SK-N-SH (cell line): ENCODE results near the gene DPF3. TPM values are rescaled to one million over a fixed set of nuclear protein-coding genes. Genes with fewer than 3 reads are reported as not detected.
A peak's percentile ranks its signal among the peaks of the same experiment; 100 is the strongest.

ENCODE experiments used
- CTCF ChIA-PET: fragments of 300-600, 350-600 bp; formaldehyde crosslinking; extraction: SDS; loops from one replicate; lab custom pipeline; 2021; lab: Yijun Ruan, JAX
- POLR2A ChIA-PET: fragments of 350-600 bp; sonication (Branson Sonifier 250); formaldehyde crosslinking; extraction: SDS; loops from one replicate; lab custom pipeline; 2020; ENCODE audit warnings: antibody characterized with exemption, inconsistent platforms; lab: Yijun Ruan, JAX
- DNase-seq: peaks from one replicate; pipeline ENCODE4 v3.0.0; 2012
- H2AFZ ChIP-seq: fragments of 200-600 bp; sonication (generic); 2 replicates; pipeline ENCODE4 v1.8.1; 2016; ENCODE audit warnings: antibody characterized with exemption, mild to moderate bottlenecking, low read depth
- H3F3A ChIP-seq: fragments of 200-600 bp; sonication (generic); replicated peaks from 2 replicates; pipeline ENCODE3; 2016; ENCODE audit warnings: antibody characterized with exemption, mild to moderate bottlenecking; ENCODE audit not compliant: insufficient read depth
- H3K27ac ChIP-seq, 2 experiments: fragments of 200-500 bp in 1 of 2; fragments of 200-600 bp in 1 of 2; sonication (Bioruptor generic) in 1 of 2; sonication (generic), shearing (Covaris generic) in 1 of 2; 2 replicates each; pipeline versions ENCODE4 v1.5.1 to v1.6.1; 2014 to 2016; ENCODE audit warnings: low read depth in 2 of 2, inconsistent platforms in 1 of 2, low read length in 1 of 2, mild to moderate bottlenecking in 1 of 2, mixed read lengths in 1 of 2
- H3K27me3 ChIP-seq: fragments of 200-600 bp; sonication (generic), shearing (Covaris generic); 2 replicates; pipeline ENCODE4 v1.6.1; 2016; ENCODE audit warnings: mixed run types; ENCODE audit not compliant: insufficient read depth
- H3K36me3 ChIP-seq, 2 experiments: fragments of 200-500 bp in 1 of 2; fragments of 200-600 bp in 1 of 2; sonication (Bioruptor generic) in 1 of 2; sonication (generic) in 1 of 2; replicated peaks in 1 of 2; 2 replicates each; pipeline versions ENCODE3 to v1.5.1; 2014 to 2016; ENCODE audit warnings: low read length in 1 of 2, mild to moderate bottlenecking in 1 of 2; ENCODE audit not compliant: insufficient read depth in 2 of 2, control insufficient read depth in 1 of 2
- H3K4me1 ChIP-seq, 2 experiments: fragments of 200-500 bp in 1 of 2; fragments of 200-600 bp in 1 of 2; sonication (Bioruptor generic) in 1 of 2; sonication (generic), shearing (Covaris generic) in 1 of 2; 2 replicates each; pipeline versions ENCODE4 v1.5.1 to v1.6.1; 2014 to 2016; ENCODE audit warnings: low read depth in 1 of 2, low read length in 1 of 2, mixed run types in 1 of 2; ENCODE audit not compliant: insufficient read depth in 2 of 2, control insufficient read depth in 1 of 2
- H3K4me2 ChIP-seq: fragments of 200-600 bp; sonication (generic), shearing (Covaris generic); 2 replicates; pipeline ENCODE4 v1.6.1; 2017; ENCODE audit warnings: mixed run types
- H3K4me3 ChIP-seq, 2 experiments: fragments of 200-500 bp in 1 of 2; fragments of 200-600 bp in 1 of 2; sonication (Bioruptor generic) in 1 of 2; sonication (generic), shearing (Covaris generic) in 1 of 2; 2 replicates each; pipeline versions ENCODE4 v1.5.1 to v1.8.1; 2014 to 2016; ENCODE audit warnings: low read depth in 2 of 2, inconsistent platforms in 1 of 2, low read length in 1 of 2, mild to moderate bottlenecking in 1 of 2, mixed read lengths in 1 of 2, moderate library complexity in 1 of 2
- H3K79me2 ChIP-seq: fragments of 200-600 bp; sonication (generic); 2 replicates; pipeline ENCODE4 v1.8.1; 2017; ENCODE audit warnings: mild to moderate bottlenecking; ENCODE audit not compliant: insufficient read depth
- H3K9ac ChIP-seq: fragments of 200-600 bp; sonication (generic); 2 replicates; pipeline ENCODE4 v1.6.1; 2017; ENCODE audit warnings: mixed run types
- H3K9me2 ChIP-seq: fragments of 200-600 bp; sonication (generic); 2 replicates; pipeline ENCODE4 v1.6.1; 2017; ENCODE audit warnings: mixed run types
- H3K9me3 ChIP-seq: fragments of 200-600 bp; sonication (generic); 2 replicates; pipeline ENCODE4 v1.6.1; 2017; ENCODE audit warnings: mixed run types, mild to moderate bottlenecking, moderate library complexity
- H4K20me1 ChIP-seq: fragments of 200-600 bp; sonication (generic); 2 replicates; pipeline ENCODE4 v1.6.1; 2017; ENCODE audit warnings: mild to moderate bottlenecking, mixed run types; ENCODE audit not compliant: insufficient read depth
- CHD2 ChIP-seq: fragments of 150-350 bp; IDR thresholded peaks from 2 replicates; pipeline ENCODE4 v1.6.1; 2018; ENCODE audit warnings: low read length; ENCODE audit not compliant: partially characterized antibody
- ELF1 ChIP-seq: IDR thresholded peaks from 2 replicates; pipeline ENCODE4 v1.4.0; 2012
- EP300 ChIP-seq, 2 experiments: IDR thresholded peaks; 2 replicates each; pipeline versions ENCODE4 v1.4.0 to v1.6.1; 2012; ENCODE audit warnings: borderline replicate concordance in 1 of 2, low read depth in 1 of 2, low read length in 1 of 2
- EZH2phosphoT487 ChIP-seq: fragments of 200-600 bp; sonication (generic); IDR thresholded peaks from 2 replicates; pipeline ENCODE4 v1.6.1; 2017; ENCODE audit warnings: low read depth, mixed run types, mild to moderate bottlenecking, antibody characterized with exemption, moderate library complexity, borderline replicate concordance
- FOSL2 ChIP-seq: IDR thresholded peaks from 2 replicates; pipeline ENCODE4 v1.4.0; 2012; ENCODE audit warnings: low read depth, mild to moderate bottlenecking, moderate library complexity, borderline replicate concordance
- FOXJ3 ChIP-seq: sonication (generic); formaldehyde crosslinking; IDR thresholded peaks from 2 replicates; pipeline ENCODE4 v1.5.1; 2020; ENCODE audit warnings: mild to moderate bottlenecking, missing genetic modification reagents
- FOXM1 ChIP-seq: IDR thresholded peaks from 2 replicates; pipeline ENCODE4 v1.4.0; 2012; ENCODE audit warnings: low read depth, mild to moderate bottlenecking
- GABPA ChIP-seq: IDR thresholded peaks from 2 replicates; pipeline ENCODE4 v1.4.0; 2012; ENCODE audit warnings: low read depth, mild to moderate bottlenecking
- GATA2 ChIP-seq: sonication (generic); formaldehyde crosslinking; IDR thresholded peaks from 2 replicates; pipeline ENCODE4 v1.5.0; 2020; ENCODE audit warnings: mild to moderate bottlenecking, missing genetic modification reagents
- JUND ChIP-seq: IDR thresholded peaks from 2 replicates; pipeline ENCODE4 v1.4.0; 2012
- MEF2A ChIP-seq: IDR thresholded peaks from 2 replicates; pipeline ENCODE4 v1.4.0; 2012; ENCODE audit warnings: low read depth, borderline replicate concordance
- NFIC ChIP-seq: IDR thresholded peaks from 2 replicates; pipeline ENCODE4 v1.4.0; 2012; ENCODE audit warnings: borderline replicate concordance
- NRF1 ChIP-seq: IDR thresholded peaks from 2 replicates; pipeline ENCODE4 v1.6.1; 2012; ENCODE audit warnings: low read depth, mild to moderate bottlenecking, low read length
- POLR2AphosphoS5 ChIP-seq: IDR thresholded peaks from 2 replicates; pipeline ENCODE4 v1.6.1; 2012; ENCODE audit warnings: low read depth, low read length
- RAD21 ChIP-seq: IDR thresholded peaks from 2 replicates; pipeline ENCODE4 v1.6.1; 2012; ENCODE audit warnings: mild to moderate bottlenecking, low read length
- RCOR1 ChIP-seq: fragments of 150-350 bp; IDR thresholded peaks from 2 replicates; pipeline ENCODE4 v1.6.1; 2017; ENCODE audit warnings: antibody characterized with exemption, low read length
- RFX5 ChIP-seq: IDR thresholded peaks from 2 replicates; pipeline ENCODE4 v1.6.1; 2012; ENCODE audit warnings: mild to moderate bottlenecking, improper control_type of control experiment, low read length
- RXRA ChIP-seq: IDR thresholded peaks from 2 replicates; pipeline ENCODE4 v1.4.0; 2012; ENCODE audit warnings: low read depth, mild to moderate bottlenecking, borderline replicate concordance
- SIN3A ChIP-seq: IDR thresholded peaks from 2 replicates; pipeline ENCODE4 v1.6.1; 2012; ENCODE audit warnings: low read depth, mild to moderate bottlenecking, low read length, moderate library complexity, borderline replicate concordance
- SMC3 ChIP-seq: IDR thresholded peaks from 2 replicates; pipeline ENCODE4 v1.6.1; 2012; ENCODE audit warnings: low read depth, low read length, improper control_type of control experiment
- TAF1 ChIP-seq: IDR thresholded peaks from 2 replicates; pipeline ENCODE4 v1.6.1; 2012; ENCODE audit warnings: low read depth, mild to moderate bottlenecking, low read length, moderate library complexity, borderline replicate concordance
- TCF12 ChIP-seq: IDR thresholded peaks from 2 replicates; pipeline ENCODE4 v1.4.0; 2012
- TEAD4 ChIP-seq: IDR thresholded peaks from 2 replicates; pipeline ENCODE4 v1.4.0; 2012; ENCODE audit warnings: mild to moderate bottlenecking, borderline replicate concordance; ENCODE audit not compliant: insufficient read depth
- YY1 ChIP-seq: IDR thresholded peaks from 2 replicates; pipeline ENCODE4 v1.4.0; 2012; ENCODE audit warnings: low read depth, mild to moderate bottlenecking
- WGBS: methylation state at CpG from one replicate; pipeline ENCODE4 v1.1.6; 2017; ENCODE audit warnings: low lambda C conversion rate; 5-methylcytosine and 5-hydroxymethylcytosine counted together
- polyA plus RNA-seq, 3 experiments: library from polyadenylated mRNA; depleted of rRNA; stranded (reverse); fragments of >200 nt; gene quantifications; 2 replicates each; pipeline ENCODE4 v1.2.3, GENCODE V29; 2012
- TF ChIP-seq, protein P1 (sequence below): fragments of 200-600 bp; sonication (generic); IDR thresholded peaks from 2 replicates; pipeline ENCODE4 v1.6.1; 2017; ENCODE audit warnings: antibody characterized with exemption, mild to moderate bottlenecking, moderate library complexity
- TF ChIP-seq, protein P2 (sequence below): fragments of 150-350 bp; IDR thresholded peaks from 2 replicates; pipeline ENCODE4 v1.6.1; 2016; ENCODE audit warnings: mild to moderate bottlenecking, low read depth, low read length
- TF ChIP-seq, protein P3 (sequence below): IDR thresholded peaks from 2 replicates; pipeline ENCODE4 v1.4.0; 2012; ENCODE audit warnings: low read depth, borderline replicate concordance
- TF ChIP-seq, protein P4 (sequence below): fragments of 150-350 bp; IDR thresholded peaks from 2 replicates; pipeline ENCODE4 v1.6.1; 2017; ENCODE audit warnings: antibody characterized with exemption, low read length, low read depth, borderline replicate concordance
- TF ChIP-seq, protein P5 (sequence below): IDR thresholded peaks from 2 replicates; pipeline ENCODE4 v1.4.0; 2012; ENCODE audit warnings: low read depth, borderline replicate concordance
- TF ChIP-seq, protein P6 (sequence below): IDR thresholded peaks from 2 replicates; pipeline ENCODE4 v1.4.0; 2012; ENCODE audit warnings: low read depth

DPF3 gene
- polyA plus RNA-seq, 1 of the 3 experiments (the other 2 are of a cell fraction) = 2.8 TPM

DNA sequence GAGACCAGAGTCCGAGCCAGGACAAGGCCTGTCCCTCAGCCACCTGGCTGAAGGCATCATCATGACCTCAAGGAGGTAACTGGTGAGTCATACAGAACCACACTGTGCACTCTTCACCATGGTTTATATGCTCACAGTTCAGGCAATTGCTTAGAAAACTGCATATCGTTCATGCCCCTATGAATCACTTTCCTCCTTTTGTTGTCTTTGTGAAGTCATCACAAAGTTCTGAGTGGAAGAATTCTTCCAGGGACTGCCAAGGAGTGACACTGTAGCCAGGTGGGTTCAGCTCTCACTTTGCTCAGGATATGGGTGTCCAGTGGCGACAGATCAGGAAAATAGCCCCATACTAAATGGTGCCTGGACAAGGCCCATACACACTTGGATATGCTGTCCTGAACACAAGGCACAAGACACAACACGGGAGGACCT lies 92.5 kb downstream of the DPF3 start:
- Histone ChIP-seq H3K36me3 (no peaks in the 10 kb centered on the region), H3K27ac (peak overlapping the region in 1 of 2 experiments; percentile 52; a peak in 2 of 4 replicates), H2AFZ (no peak overlapping the region), H3K4me3 (no peak overlapping the region), H3K4me2 (0 out of 2 replicates have a peak overlapping the region, but pooled peaks have one; percentile 6), H3K79me2 (no peaks in the 10 kb centered on the region), H3F3A (peaks cover 4% of the 10 kb centered on the region), H3K9me3 (no peaks in the 10 kb centered on the region), H3K9ac (no peak overlapping the region), H3K27me3 (no peaks in the 10 kb centered on the region), H4K20me1 (no peaks in the 10 kb centered on the region), H3K4me1 (no peaks in the 10 kb centered on the region; a peak in 1 of 4 replicates), H3K9me2 (no peaks in the 10 kb centered on the region)
- POLR2A ChIA-PET = no interaction called here
- no peak for DNase-seq
- CTCF ChIA-PET = no interaction called here
- WGBS = 36% methylated on average over 4 of the region's 4 CpGs
- no peak for TF ChIP-seq NRF1
- TF ChIP-seq GABPA = no peak
- TF ChIP-seq, protein P1, sequence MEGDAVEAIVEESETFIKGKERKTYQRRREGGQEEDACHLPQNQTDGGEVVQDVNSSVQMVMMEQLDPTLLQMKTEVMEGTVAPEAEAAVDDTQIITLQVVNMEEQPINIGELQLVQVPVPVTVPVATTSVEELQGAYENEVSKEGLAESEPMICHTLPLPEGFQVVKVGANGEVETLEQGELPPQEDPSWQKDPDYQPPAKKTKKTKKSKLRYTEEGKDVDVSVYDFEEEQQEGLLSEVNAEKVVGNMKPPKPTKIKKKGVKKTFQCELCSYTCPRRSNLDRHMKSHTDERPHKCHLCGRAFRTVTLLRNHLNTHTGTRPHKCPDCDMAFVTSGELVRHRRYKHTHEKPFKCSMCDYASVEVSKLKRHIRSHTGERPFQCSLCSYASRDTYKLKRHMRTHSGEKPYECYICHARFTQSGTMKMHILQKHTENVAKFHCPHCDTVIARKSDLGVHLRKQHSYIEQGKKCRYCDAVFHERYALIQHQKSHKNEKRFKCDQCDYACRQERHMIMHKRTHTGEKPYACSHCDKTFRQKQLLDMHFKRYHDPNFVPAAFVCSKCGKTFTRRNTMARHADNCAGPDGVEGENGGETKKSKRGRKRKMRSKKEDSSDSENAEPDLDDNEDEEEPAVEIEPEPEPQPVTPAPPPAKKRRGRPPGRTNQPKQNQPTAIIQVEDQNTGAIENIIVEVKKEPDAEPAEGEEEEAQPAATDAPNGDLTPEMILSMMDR = no peak
- TF ChIP-seq, protein P2, sequence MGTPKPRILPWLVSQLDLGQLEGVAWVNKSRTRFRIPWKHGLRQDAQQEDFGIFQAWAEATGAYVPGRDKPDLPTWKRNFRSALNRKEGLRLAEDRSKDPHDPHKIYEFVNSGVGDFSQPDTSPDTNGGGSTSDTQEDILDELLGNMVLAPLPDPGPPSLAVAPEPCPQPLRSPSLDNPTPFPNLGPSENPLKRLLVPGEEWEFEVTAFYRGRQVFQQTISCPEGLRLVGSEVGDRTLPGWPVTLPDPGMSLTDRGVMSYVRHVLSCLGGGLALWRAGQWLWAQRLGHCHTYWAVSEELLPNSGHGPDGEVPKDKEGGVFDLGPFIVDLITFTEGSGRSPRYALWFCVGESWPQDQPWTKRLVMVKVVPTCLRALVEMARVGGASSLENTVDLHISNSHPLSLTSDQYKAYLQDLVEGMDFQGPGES = no peak
- TF ChIP-seq YY1 = no peak
- TF ChIP-seq POLR2AphosphoS5 = no peak
- TF ChIP-seq GATA2 (CRISPR knock-in tag) = no peak
- peak; percentile 63 for TF ChIP-seq NFIC
- TF ChIP-seq, protein P3, sequence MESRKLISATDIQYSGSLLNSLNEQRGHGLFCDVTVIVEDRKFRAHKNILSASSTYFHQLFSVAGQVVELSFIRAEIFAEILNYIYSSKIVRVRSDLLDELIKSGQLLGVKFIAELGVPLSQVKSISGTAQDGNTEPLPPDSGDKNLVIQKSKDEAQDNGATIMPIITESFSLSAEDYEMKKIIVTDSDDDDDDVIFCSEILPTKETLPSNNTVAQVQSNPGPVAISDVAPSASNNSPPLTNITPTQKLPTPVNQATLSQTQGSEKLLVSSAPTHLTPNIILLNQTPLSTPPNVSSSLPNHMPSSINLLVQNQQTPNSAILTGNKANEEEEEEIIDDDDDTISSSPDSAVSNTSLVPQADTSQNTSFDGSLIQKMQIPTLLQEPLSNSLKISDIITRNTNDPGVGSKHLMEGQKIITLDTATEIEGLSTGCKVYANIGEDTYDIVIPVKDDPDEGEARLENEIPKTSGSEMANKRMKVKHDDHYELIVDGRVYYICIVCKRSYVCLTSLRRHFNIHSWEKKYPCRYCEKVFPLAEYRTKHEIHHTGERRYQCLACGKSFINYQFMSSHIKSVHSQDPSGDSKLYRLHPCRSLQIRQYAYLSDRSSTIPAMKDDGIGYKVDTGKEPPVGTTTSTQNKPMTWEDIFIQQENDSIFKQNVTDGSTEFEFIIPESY = no peak
- TF ChIP-seq TEAD4 = peak; percentile 19; the same call in 1 of the 2 replicates
- 0 out of 2 replicates have a peak, but pooled peaks have one; percentile 18 for TF ChIP-seq MEF2A
- TF ChIP-seq RAD21 = no peak
- TF ChIP-seq SMC3 = no peak
- peak; percentile 81 for TF ChIP-seq TCF12
- no peak for TF ChIP-seq EZH2phosphoT487
- TF ChIP-seq, protein P4, sequence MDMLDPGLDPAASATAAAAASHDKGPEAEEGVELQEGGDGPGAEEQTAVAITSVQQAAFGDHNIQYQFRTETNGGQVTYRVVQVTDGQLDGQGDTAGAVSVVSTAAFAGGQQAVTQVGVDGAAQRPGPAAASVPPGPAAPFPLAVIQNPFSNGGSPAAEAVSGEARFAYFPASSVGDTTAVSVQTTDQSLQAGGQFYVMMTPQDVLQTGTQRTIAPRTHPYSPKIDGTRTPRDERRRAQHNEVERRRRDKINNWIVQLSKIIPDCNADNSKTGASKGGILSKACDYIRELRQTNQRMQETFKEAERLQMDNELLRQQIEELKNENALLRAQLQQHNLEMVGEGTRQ = no peak
- peak; percentile 83 for TF ChIP-seq JUND
- peak; percentile 65; the same call in 1 of the 2 replicates for TF ChIP-seq RXRA
- TF ChIP-seq FOSL2 = peak; percentile 94
- no peak for TF ChIP-seq CHD2
- TF ChIP-seq ELF1 = no peak
- TF ChIP-seq SIN3A = no peak
- TF ChIP-seq FOXM1 = no peak
- no peak for TF ChIP-seq TAF1
- TF ChIP-seq EP300 (IDR thresholded peaks at IDR 0.05; ENCODE audit: borderline replicate concordance in 1 of 2, low read depth in 1 of 2, low read length in 1 of 2) = peak in 1 of 2 experiments; percentile 63; a peak in 1 of 4 replicates
- TF ChIP-seq, protein P5, sequence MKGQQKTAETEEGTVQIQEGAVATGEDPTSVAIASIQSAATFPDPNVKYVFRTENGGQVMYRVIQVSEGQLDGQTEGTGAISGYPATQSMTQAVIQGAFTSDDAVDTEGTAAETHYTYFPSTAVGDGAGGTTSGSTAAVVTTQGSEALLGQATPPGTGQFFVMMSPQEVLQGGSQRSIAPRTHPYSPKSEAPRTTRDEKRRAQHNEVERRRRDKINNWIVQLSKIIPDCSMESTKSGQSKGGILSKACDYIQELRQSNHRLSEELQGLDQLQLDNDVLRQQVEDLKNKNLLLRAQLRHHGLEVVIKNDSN = no peak
- no peak for TF ChIP-seq FOXJ3 (CRISPR knock-in tag)
- no peak for TF ChIP-seq RCOR1
- TF ChIP-seq, protein P6, sequence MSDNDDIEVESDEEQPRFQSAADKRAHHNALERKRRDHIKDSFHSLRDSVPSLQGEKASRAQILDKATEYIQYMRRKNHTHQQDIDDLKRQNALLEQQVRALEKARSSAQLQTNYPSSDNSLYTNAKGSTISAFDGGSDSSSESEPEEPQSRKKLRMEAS = 0 out of 2 replicates have a peak, but pooled peaks have one; percentile 25
- TF ChIP-seq RFX5 = no peak
